GM18517 (cell line): ENCODE results near the gene ADAMTS2.
"Not testable (repeated sequence)": the region's sequence is repeated elsewhere in the genome, so short reads cannot be mapped to it uniquely, and the experiment has no call there.

Experiments used
- ATAC-seq: cut with Tn5 transposase; IDR thresholded peaks from one replicate; pipeline ENCODE4 v1.9.1; 2021; ENCODE audit warnings: mild to moderate bottlenecking, moderate library complexity; ENCODE audit not compliant: unreplicated experiment

The ADAMTS2 gene

GRCh38 chr5:179327021-179327735 is 18.1 kb downstream of the ADAMTS2 start:
- no peak for ATAC-seq

- no peak for ATAC-seq
Observed at GRCh38 chr5:179326122-179326927, 18.9 kb downstream of the ADAMTS2 start.

- no peak for ATAC-seq
Observed at GRCh38 chr5:179325296-179326031, 19.8 kb downstream of the ADAMTS2 start.

- no peak for ATAC-seq
Observed at GRCh38 chr5:179324760-179325295, 20.4 kb downstream of the ADAMTS2 start.

DNA sequence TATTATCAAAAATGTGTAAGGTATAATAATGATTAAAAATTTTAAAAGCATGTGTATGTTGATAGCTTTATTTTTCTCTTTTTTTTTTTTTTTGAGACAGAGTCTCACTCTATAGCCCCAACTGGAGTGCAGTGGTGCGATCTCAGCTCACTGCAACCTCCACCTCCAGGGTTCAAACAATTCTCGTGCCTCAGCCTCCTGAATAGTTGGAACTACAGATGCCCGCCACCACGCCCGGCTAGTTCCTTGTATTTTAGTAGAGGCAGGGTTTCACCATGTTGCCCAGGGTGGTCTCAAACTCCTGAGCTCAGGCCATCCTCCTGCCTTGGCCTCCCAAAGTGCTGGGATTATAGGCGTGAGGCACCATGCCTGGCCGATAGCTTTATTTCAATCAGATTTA is 20.9 kb downstream of the ADAMTS2 start:
- not testable (repeated sequence) for ATAC-seq

DNA sequence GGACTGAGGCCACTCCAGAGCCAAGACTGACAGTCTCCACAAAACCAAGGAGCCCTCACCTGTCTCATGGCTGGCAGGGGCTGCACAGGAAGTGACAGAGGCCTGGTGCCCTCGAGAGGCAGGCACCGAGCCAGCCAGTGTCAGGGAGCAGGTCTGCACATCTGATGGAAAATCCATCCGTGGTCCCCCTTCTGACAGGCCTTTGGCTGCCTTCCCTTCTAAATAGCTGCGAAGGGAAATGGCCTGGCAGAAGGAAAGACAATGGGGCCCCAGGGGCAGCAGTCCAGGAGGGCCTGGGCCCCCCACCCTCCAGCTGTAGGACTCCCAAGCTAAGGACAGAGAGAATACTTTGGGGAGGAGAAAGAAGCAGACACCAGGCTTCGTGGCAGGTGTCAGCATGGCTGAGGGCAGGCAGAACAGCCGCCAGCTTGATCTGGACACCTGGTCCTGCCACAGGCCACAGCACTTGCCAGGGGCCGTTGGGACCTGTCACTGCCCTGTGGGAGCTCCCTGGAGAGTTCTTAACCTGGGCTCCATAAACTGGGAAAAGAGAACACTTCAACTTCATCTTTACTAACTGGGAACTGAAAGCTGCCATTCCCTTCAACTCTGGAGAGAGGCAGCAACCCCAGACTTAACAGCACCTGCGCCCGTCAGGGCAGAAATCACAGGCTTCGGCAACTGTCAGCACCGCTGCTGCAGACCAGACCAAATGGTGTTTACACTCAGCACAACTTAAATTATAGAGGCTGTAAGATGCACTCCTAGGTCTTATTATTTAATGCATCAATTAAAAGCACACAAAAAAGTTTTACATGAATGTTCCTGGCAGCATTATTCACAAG is 22.0 kb downstream of the ADAMTS2 start:
- no peak for ATAC-seq

GRCh38 chr5:179322071-179323025 is 22.9 kb downstream of the ADAMTS2 start:
- ATAC-seq, result no peak

- no peak for ATAC-seq
Observed at GRCh38 chr5:179321206-179321987, 23.9 kb downstream of the ADAMTS2 start.

- no peak for ATAC-seq
Observed at GRCh38 chr5:179319741-179320281, 25.4 kb downstream of the ADAMTS2 start.

DNA sequence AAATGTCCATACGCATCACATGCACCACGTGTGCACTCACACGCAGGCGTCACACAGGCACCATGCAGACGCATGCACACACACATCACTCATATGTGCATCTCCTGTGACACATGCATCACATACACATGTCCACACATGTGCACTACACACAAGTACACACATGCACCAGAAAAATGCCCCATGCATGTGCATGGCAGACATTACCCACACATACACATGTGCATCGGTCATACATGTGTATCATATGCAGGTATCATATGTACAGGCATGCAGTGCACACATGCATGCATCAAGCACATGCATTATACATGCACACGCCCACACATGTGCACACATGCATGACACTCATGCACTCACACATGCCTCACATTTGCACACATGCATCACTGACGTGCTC is 26.1 kb downstream of the ADAMTS2 start:
- ATAC-seq, result no peak

- ATAC-seq, result no peak
Observed at GRCh38 chr5:179318221-179318955, 26.9 kb downstream of the ADAMTS2 start.

GRCh38 chr5:179317411-179318220 is 27.6 kb downstream of the ADAMTS2 start:
- no peak for ATAC-seq

GRCh38 chr5:179316982-179317381 is 28.3 kb downstream of the ADAMTS2 start:
- ATAC-seq, result no peak

DNA sequence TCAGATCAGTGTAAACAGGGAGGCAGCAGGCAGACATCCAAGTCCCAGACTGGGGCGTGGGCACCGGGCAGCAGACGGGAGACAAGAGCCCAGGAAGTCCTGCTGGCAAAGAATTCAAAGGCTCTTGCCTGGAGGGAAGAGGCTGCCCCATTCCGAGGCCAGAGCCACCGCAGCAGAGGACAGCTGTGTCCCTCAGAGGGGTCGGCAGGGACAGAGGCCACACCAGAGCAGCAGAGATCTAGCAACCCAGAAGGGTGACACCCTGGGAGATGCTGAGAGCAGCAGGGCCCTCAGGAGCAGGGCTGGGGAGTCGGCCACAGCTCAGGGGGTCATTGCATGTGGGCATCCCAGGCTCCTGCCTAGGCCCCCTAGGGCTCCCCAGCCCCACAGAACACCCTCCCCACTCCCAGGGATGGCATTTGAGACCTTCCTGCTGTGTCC is 29.1 kb downstream of the ADAMTS2 start:
- ATAC-seq, result no peak

- ATAC-seq, result no peak
Observed at GRCh38 chr5:179315356-179315890, 29.8 kb downstream of the ADAMTS2 start.

DNA sequence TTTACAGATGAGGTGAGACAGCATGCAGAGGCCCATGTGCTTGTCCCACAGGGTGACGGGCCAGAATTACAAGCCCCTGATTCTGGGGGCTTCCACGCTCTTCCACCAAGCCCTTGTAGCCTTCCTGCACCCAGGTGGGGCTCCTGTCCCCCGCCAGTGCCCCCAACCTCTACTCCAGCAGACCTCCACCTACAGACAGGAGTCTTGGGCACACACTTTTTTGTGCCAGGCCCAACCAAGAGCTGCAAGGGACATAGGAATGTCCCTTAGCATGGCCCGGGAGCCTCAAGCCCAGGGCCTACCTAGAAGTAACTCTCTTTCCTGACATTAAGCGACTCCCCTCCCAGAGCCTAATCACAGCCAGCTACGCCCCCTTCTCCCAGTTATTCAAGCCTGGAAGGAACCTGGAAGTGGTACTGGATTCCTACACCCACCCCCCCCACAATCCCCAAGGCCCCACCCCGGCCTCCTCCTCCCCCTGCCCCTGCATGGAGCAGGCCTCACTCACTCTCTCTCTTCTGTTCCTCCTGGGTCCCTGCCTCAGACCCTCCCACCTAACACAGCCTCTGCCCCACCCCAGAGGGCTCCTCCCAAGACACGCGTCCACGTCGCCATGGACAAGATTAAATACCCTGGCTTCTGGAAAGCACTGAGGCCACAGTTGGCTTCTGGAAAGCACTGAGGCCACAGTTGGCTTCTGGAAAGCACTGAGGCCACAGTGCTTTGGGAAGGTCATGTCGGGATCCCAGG is 30.5 kb downstream of the ADAMTS2 start:
- ATAC-seq, result no peak
